Smooth muscle cell (in vitro differentiated cells): ENCODE data around the gene QRFPR. TPM values are rescaled to one million over a fixed set of nuclear protein-coding genes. Genes with fewer than 3 reads are reported as not detected.
"Not testable (repeated sequence)": the region's sequence is repeated elsewhere in the genome, so short reads cannot be mapped to it uniquely, and the experiment has no call there.

ENCODE experiments used
- DNase-seq: peaks from one replicate; lab custom pipeline; 2025; ENCODE audit not compliant: unreplicated experiment; lab: John Stamatoyannopoulos, UW
- H2AFZ ChIP-seq: fragments of 200-600 bp; sonication (generic); 2 replicates; pipeline ENCODE4 v1.6.0; 2016; ENCODE audit warnings: antibody characterized with exemption, low read depth, mild to moderate bottlenecking
- H3F3A ChIP-seq: fragments of 200-600 bp; sonication (generic); 2 replicates; pipeline ENCODE4 v1.6.0; 2017; ENCODE audit warnings: antibody characterized with exemption, low read depth
- H3K27ac ChIP-seq: fragments of 200-600 bp; sonication (generic); 2 replicates; pipeline ENCODE4 v1.5.1; 2016; ENCODE audit warnings: low read depth, mild to moderate bottlenecking
- H3K27me3 ChIP-seq: fragments of 200-600 bp; sonication (generic); 2 replicates; pipeline ENCODE4 v1.6.1; 2016; ENCODE audit warnings: low read depth, mild to moderate bottlenecking
- H3K36me3 ChIP-seq: fragments of 200-600 bp; sonication (generic); 2 replicates; pipeline ENCODE4 v1.5.1; 2016; ENCODE audit warnings: low read depth
- H3K4me1 ChIP-seq: fragments of 200-600 bp; sonication (generic); 2 replicates; pipeline ENCODE4 v1.5.1; 2016; ENCODE audit warnings: low read depth
- H3K4me2 ChIP-seq: fragments of 200-600 bp; sonication (generic); 2 replicates; pipeline ENCODE4 v1.6.0; 2016; ENCODE audit warnings: mild to moderate bottlenecking
- H3K4me3 ChIP-seq: fragments of 200-600 bp; sonication (generic); 2 replicates; pipeline ENCODE4 v1.5.1; 2016; ENCODE audit warnings: mild to moderate bottlenecking
- H3K79me2 ChIP-seq: fragments of 200-600 bp; sonication (generic); 2 replicates; pipeline ENCODE4 v1.6.0; 2016; ENCODE audit warnings: low read depth, mild to moderate bottlenecking
- H3K9ac ChIP-seq: fragments of 200-600 bp; sonication (generic); 2 replicates; pipeline ENCODE4 v1.6.0; 2016; ENCODE audit warnings: low read depth
- H3K9me3 ChIP-seq: fragments of 200-600 bp; sonication (generic); replicated peaks from 2 replicates; pipeline ENCODE4 v1.5.1; 2016; ENCODE audit warnings: low read depth
- H4K20me1 ChIP-seq: fragments of 200-600 bp; sonication (generic); 2 replicates; pipeline ENCODE4 v1.6.0; 2016; ENCODE audit warnings: low read depth
- WGBS: methylation state at CpG from one replicate; pipeline ENCODE4 v1.1.7; 2016; ENCODE audit warnings: low lambda C conversion rate; 5-methylcytosine and 5-hydroxymethylcytosine counted together
- polyA plus RNA-seq: library from polyadenylated mRNA; unstranded; fragments of >200 nt; fragmentation: Nextera tagmentation; extraction: Ambion mirVana; gene quantifications from 2 replicates; pipeline ENCODE4 v1.2.1, GENCODE V29; 2016
- total RNA-seq: library from RNA; depleted of rRNA; stranded (reverse); fragments of >200 nt; gene quantifications from 2 replicates; pipeline ENCODE4 v1.2.3, GENCODE V29; 2014
- TF ChIP-seq, protein P1 (sequence below): fragments of 200-600 bp; sonication (generic); IDR thresholded peaks from 2 replicates; pipeline ENCODE4 v1.5.1; 2017; ENCODE audit warnings: borderline replicate concordance, mild to moderate bottlenecking, antibody characterized with exemption; ENCODE audit not compliant: insufficient read depth, poor library complexity, severe bottlenecking

QRFPR gene
- total and polyA plus RNA-seq, 2 experiments from 2014 or later, result not detected

- no peak overlapping the region for H3K27ac ChIP-seq
- H3K4me1 ChIP-seq, result no peaks in the 10 kb centered on the region
- no peak overlapping the region for H3K4me3 ChIP-seq
- no peaks in the 10 kb centered on the region for H3F3A ChIP-seq
- no peak overlapping the region for H3K4me2 ChIP-seq
- H2AFZ ChIP-seq, result no peak overlapping the region
- WGBS, result 89% methylated on average over 3 of the region's 3 CpGs
- H4K20me1 ChIP-seq, result no peaks in the 10 kb centered on the region
- H3K79me2 ChIP-seq, result no peaks in the 10 kb centered on the region
- H3K36me3 ChIP-seq, result no peaks in the 10 kb centered on the region
- H3K27me3 ChIP-seq, result peaks cover 30% of the 10 kb centered on the region
- no peak overlapping the region for H3K9ac ChIP-seq
- DNase-seq, result no peak
- no peaks in the 10 kb centered on the region for H3K9me3 ChIP-seq
- TF ChIP-seq, protein P1, sequence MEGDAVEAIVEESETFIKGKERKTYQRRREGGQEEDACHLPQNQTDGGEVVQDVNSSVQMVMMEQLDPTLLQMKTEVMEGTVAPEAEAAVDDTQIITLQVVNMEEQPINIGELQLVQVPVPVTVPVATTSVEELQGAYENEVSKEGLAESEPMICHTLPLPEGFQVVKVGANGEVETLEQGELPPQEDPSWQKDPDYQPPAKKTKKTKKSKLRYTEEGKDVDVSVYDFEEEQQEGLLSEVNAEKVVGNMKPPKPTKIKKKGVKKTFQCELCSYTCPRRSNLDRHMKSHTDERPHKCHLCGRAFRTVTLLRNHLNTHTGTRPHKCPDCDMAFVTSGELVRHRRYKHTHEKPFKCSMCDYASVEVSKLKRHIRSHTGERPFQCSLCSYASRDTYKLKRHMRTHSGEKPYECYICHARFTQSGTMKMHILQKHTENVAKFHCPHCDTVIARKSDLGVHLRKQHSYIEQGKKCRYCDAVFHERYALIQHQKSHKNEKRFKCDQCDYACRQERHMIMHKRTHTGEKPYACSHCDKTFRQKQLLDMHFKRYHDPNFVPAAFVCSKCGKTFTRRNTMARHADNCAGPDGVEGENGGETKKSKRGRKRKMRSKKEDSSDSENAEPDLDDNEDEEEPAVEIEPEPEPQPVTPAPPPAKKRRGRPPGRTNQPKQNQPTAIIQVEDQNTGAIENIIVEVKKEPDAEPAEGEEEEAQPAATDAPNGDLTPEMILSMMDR, result peak; percentile 15
Observed at GRCh38 chr4:121324331-121324730, 56.5 kb downstream of the QRFPR start.

GRCh38 chr4:121321466-121321865, 59.4 kb downstream of the QRFPR start:
- no peak overlapping the region for H2AFZ ChIP-seq
- no peaks in the 10 kb centered on the region for H3F3A ChIP-seq
- no peaks in the 10 kb centered on the region for H4K20me1 ChIP-seq
- no peaks in the 10 kb centered on the region for H3K9me3 ChIP-seq
- H3K4me1 ChIP-seq, result no peaks in the 10 kb centered on the region
- 71% methylated on average over 3 of the region's 3 CpGs for WGBS
- peaks cover 30% of the 10 kb centered on the region for H3K27me3 ChIP-seq
- no peak for DNase-seq
- H3K27ac ChIP-seq, result no peak overlapping the region
- TF ChIP-seq, protein P1, result no peak
- H3K4me3 ChIP-seq, result no peak overlapping the region
- no peaks in the 10 kb centered on the region for H3K36me3 ChIP-seq
- H3K4me2 ChIP-seq, result no peak overlapping the region
- no peaks in the 10 kb centered on the region for H3K79me2 ChIP-seq
- H3K9ac ChIP-seq, result no peak overlapping the region

- Histone ChIP-seq H3K4me3 (no peak overlapping the region), H3K27ac (no peak overlapping the region), H3K9ac (no peak overlapping the region), H3K79me2 (no peaks in the 10 kb centered on the region), H3K9me3 (no peaks in the 10 kb centered on the region), H3K36me3 (no peaks in the 10 kb centered on the region), H3K4me1 (no peaks in the 10 kb centered on the region), H2AFZ (no peak overlapping the region), H3K4me2 (no peak overlapping the region), H3K27me3 (peaks cover 6% of the 10 kb centered on the region), H3F3A (no peaks in the 10 kb centered on the region), H4K20me1 (no peaks in the 10 kb centered on the region)
- TF ChIP-seq, protein P1, result no peak
- no peak for DNase-seq
- WGBS, result 94% methylated on average over 2 of the region's 2 CpGs
Observed at GRCh38 chr4:121316091-121316490, 64.7 kb downstream of the QRFPR start.

GRCh38 chr4:121313430-121313829, 67.4 kb downstream of the QRFPR start:
- not testable (repeated sequence) for H3F3A ChIP-seq, H3K27me3 ChIP-seq, H3K36me3 ChIP-seq, H3K4me1 ChIP-seq, H2AFZ ChIP-seq, H3K79me2 ChIP-seq, H3K9me3 ChIP-seq, H3K4me2 ChIP-seq, H3K4me3 ChIP-seq, H3K27ac ChIP-seq, H4K20me1 ChIP-seq, H3K9ac ChIP-seq, DNase-seq
- WGBS, result 66% methylated on average over 2 of the region's 2 CpGs
